NCI-H187 (cell line): ENCODE data around the gene COLQ.
"Not testable (repeated sequence)": the region's sequence is repeated elsewhere in the genome, so short reads cannot be mapped to it uniquely, and the experiment has no call there.

ENCODE experiments used
- DNase-seq, 2 experiments: peaks; one replicate each; lab custom pipeline; 2025; lab: John Stamatoyannopoulos, UW

Gene COLQ

DNA sequence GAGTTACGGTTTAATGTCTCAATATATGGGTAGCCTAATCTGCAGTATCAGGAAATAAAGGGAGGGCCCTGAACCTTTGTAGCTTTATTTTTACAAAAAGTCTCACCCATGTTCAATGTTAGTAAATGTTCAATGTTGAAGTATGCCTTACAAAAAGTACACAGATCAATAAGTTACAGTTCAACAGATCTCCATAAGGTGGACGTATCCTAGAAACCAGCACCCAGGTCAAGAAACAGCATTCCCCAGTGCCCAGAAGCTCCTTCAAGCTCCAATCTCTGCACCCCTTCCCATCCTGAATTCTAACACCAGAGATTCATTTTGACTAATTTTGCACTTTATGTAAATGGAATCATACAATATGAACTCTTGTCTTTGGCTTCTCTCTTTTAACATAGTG is 31.3 kb downstream of the COLQ start:
- no peak for DNase-seq

DNA sequence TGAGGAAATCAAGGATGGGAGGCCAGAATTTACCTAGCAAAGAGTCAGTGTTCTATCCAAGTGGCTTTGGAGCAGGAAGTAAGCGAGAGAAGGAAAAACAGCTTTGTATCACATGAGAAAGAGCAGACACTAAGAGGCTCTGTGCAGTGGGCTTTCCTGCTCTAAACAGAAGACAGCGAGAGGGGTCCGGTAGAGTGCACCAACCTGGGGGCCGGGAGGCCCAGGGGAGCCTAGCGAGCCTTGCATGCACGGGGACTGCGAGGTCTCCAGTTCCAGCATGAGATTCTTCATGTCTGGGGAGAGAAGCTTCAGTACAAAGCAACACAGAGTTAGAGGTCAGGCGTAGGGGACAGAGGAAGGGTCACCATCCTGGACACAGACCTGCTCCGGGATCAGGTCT is 33.5 kb downstream of the COLQ start:
- DNase-seq = no peak

DNA sequence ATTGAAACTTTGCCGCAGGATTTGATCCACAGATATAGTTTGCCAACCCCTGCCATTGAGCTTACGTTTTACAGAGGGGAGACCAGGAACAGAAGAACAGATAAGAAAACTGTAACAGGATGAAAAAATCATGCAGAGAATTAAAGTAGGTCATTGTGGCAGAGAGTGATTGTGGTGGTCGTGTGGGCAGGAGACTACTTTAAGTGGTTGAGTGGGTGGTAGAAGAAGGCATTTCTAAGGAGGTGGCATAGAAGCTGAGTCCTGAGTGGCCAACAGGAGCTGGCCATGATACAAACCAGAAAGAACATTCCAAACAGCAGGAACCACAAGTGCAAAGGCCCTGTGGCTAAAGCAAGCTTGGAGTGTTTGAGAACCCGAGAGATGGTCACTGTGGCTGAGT is 34.5 kb downstream of the COLQ start:
- DNase-seq = no peak

DNA sequence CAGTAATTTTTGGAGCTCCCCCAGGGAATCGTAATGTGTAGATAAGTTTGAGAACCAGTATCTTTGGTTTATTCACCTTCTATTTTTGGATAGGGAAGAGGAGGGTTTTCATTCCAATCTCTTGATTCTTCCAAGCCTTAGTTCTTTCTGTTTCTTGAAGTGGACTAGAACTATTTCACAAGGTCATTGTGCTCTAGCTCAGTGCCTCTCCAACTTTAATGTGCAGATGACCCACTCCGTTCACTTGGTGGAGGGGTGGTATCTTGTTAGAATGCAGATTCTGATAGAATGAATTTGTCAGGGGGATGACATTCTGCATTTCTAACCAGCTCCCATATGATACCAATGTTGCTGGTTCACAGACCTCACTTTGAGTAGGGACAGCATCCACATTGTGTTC is 35.5 kb downstream of the COLQ start:
- DNase-seq = no peak

DNA sequence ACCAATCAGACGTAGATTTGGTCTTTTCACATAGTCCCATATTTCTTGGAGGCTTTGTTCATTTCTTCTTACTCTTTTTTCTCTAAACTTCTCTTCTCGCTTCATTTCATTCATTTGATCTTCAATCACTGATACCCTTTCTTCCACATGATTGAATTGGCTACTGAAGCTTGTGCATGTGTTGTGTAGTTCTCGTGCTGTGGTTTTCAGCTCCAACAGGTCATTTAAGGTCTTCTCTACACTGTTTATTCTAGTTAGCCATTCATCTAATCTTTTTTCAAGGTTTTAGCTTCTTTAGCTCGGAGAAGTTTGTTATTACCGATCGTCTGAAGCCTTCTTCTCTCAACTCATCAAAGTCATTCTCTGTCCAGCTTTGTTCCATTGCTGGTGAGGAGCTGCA is 37.0 kb downstream of the COLQ start:
- DNase-seq = not testable (repeated sequence)

DNA sequence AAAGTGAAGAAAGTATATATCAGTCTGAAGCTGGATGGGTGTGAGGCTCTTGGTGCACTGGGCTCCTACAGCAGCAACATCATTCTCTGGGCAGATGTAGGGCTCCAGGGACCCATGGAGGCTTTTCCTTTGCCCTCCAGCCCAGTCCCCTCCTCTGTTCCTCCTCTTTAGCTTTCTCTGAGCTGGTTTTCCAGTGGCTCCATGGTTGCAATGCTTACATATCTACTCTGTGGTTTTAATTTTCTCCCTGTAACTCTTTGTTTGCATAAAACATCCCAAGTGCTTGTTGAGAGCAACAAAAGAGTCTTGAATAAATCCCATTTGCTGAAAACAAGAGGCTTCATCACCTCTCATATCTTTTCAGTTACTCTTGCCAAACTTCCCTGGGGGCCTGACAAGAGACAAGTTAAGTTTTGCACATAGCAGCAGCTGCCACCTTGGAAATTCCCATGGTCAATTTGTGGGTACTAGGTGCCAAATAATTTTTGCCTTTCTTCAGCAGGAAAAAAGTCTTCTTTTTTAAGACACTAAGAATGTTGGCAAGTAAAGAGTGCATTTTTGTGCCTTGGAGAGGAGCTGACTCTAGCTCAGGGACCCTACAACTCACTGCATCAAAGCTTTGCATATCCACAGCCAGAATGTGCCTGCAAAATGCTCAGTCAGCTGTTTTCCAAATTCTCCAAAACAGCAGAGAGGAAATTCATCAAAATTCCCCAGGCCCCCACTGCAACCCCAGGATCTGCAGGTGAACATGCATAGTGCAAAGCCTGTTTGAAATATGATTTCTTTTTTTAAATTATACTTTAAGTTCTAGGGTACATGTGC is 41.9 kb downstream of the COLQ start:
- DNase-seq = no peak

DNA sequence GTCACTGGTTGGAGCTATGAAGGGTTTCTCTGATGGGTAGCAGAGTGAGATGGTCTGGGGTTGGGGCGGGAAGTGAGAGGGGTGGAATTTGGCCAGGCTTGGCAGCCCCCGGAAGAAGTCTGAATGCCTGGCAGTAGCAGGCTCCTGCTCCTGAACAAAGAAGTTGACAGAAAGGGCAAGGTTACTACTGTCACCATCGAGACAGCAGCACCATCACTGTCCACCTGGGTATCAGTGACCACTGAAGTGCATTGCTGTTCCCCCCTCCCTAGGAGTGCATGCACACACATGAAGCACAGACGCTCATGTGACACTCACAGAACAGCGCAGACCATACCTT is 42.9 kb downstream of the COLQ start:
- no peak for DNase-seq

DNA sequence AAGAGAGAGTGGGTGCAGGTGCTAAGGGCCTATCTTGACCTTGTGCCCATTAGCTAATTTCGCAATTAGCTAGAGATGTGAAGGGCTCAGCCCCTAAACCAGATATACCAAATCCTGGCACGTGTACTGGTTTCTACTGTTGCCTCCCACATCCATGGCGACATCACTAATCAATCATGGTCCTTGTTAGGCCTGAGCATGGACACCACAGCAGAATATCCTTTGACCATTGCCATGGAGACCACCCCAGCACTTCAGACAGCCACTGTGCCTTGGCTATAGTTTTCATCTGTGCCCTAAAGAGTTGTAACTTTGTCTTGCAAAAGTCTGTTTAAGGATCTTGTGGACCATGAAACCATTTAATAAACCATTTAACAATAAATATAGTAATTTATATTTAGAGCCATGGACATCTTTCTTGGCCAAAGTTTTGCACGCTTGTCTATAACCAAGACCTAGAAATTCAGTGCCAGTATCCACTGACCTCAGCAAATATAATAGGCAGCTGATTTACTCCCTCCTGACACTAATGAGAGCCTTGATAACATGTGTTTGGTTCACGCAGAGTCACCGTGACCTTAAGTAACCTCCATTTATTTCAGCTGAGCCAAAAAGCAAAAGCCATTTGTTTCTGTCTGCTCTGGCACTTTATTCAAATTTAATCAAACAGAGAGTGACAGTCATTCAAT is 43.4 kb downstream of the COLQ start:
- no peak for DNase-seq

DNA sequence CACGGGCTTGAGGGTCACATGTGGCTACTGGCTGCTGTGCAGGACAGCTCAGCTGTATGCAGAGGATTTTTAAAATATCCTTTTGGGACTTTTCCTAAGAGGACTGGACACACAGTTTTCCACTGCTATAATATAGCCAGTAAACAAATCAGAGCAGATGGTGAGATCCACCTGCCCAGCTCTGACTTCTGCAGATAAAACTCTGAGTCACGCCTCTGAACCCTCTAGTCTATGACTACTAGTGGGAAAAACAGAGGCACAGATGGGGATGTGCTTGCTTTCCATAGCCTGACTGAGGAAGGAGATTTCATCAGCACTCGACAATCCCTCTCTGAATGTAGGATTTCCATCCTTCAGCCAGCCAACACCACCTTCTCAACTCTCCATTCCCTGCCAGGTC is 45.1 kb downstream of the COLQ start:
- DNase-seq = no peak

DNA sequence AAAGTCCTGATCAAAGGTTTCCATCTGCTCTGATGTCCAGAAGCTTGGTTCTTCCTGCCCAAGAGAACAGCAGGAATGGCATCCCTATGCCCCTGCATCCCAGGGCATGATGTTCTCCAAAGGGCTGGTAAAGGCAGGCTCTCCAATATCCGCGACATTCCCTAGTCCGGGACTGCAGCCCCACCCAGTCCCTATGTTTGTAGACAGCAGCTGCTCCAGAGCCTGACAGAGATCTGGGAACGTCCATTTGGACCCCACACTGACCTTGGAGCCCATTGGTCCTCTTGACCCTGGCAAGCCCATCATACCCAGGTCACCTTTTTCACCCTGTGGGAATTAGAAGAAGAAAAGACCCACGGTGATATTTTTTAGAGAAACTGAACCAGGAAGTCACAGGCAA is 46.3 kb downstream of the COLQ start:
- no peak for DNase-seq

DNA sequence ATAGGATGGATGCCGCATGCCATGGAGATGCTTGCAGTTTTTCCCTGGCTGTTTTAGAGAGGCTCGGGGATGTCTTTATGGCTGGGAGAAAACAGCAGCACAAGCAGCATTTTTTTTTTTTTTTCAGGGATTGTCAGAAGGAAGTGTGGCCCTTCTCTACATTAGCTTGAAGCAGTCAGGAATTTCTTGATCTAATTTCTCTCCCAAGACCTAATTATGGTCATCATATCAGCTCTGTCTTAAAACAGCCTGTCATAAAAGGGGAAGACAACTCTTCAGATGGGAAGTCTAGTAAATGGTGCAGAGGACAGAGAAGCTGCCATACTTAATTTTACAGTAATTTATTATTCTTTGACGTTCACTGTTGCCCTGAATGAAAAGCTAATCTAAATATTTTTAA is 49.6 kb downstream of the COLQ start:
- no peak for DNase-seq

DNA sequence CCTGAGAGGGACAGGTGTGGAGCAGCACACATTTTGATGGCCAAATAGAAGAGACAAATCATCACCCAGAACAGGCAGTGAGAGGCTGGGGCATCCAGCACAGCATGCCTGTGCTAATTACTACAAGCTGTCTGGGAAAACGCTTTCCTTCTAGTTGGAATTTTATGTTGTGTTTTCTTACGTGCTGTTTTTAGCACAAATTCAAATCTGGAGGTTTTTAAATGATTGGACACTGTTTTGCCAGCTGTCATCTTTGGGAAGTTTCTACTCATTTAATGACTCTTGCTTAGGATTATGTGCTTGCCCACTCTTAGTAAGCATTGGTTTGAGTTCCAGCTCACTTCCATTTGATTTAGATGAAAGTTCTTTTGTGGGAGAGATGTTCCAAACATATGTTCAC is 50.7 kb downstream of the COLQ start:
- no peak for DNase-seq

DNA sequence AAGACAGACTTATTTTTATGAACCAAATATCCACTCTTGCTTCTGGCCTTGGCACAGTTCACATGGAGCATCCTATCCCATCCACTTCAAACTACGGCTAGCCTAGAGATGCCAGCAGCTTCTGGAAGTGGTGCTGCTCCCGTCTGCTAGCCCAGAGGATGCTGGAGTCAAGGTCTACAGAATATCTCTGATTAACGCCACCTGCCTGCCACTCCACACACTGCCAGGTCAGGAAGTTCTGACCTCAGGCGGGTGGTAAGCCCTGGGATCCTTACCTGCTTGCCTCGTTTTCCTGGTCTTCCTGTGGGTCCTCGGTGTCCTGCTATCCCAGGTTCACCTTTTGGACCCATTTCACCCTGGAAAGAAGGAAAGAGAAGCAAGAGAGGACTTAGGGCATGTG is 51.2 kb downstream of the COLQ start:
- DNase-seq = no peak

DNA sequence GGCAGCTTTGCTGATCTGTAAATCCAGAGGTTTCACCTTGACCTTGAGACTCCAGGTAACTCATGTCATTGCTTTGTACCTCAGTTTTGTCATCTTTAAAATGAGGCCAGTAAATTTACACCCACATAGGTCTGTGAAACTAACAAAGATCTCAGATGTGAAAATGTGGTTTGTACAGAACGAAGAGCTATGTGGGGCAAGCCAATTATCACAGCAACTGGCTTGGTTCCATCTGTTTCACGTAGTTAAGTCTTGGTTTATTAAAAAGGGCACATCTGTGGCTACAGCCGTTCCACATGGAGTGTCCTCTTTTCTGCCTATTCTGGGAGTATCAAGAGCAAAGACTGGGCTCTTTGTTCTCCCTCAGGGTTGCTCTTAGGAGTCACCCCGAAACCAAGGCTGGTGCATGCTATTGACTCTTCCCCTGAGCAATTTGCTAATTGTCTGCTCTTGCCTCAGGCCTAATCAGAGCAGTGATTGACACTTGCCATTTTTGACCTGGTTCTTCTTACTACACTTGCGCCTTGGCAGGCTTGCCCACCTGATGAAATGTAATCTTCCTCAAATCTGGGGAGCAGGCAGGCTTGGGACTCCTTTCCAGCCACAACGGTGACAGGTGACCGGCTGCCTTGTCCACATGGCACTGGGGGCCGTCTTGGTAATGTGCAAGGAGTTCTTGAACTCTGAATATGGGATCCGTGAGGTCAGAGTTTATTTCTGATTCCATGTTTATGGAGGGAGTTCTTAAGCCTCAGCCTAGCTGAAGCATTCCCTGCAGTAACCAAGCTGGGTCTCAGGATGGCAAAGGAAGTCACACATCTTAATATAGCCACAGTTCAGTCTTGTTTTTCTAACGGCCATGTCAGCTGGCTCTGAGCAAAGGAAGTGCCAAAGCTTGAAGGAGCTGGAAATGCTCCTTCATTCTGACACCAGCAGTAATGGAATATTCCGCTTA is 54.0 kb downstream of the COLQ start:
- DNase-seq = no peak

DNA sequence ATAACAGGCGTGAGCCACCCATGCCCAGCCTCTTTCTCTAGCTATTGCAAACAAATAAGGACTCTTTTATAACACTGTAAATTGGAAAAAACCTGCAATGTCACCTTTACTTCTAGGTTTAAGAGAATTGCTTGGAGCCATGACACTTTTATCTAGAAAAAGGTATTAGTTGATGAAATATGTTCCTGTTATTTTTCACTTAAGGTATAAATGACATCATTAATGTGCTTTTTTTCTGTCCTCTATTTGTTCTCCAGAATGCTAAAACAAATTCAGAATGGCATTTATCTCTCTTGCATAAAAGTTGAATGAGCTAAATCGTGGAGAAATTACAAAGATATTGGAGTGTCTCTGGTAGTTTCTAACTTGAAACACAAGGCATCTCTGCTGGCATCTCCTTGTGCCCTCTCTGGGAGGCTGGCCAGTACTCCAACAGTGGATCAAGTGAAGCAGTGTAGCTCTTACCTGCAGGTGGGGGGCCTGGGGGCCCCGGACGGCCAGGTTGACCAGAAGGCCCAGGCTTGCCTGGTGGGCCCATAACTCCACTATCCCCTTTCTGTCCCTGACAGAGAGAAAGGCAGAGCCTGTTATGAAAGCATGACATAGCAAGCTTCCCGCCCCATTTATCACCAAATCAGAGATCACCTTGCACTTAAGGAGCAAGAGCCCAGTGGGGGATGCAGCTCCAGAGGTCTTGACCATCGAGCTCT is 55.5 kb downstream of the COLQ start:
- no peak for DNase-seq

DNA sequence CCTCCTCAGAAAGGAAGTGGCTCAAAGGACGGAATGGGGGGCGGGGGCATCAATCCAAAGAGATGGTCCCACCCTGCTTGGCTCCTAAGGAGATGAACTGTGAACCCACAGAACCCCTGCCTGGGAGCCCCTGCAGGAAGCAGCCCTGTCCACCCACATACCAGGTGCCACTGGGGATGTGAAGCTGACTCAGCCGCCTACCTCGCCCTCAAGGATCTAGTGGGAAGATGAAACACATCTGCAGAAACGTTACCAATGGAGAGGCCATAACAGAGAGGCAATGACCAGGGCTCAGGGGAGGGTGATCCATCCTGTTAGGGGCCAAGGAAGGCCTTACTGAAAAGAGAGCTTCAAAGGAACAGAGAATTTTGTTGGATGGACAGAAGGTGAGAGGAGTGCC is 59.1 kb downstream of the COLQ start:
- no peak for DNase-seq

DNA sequence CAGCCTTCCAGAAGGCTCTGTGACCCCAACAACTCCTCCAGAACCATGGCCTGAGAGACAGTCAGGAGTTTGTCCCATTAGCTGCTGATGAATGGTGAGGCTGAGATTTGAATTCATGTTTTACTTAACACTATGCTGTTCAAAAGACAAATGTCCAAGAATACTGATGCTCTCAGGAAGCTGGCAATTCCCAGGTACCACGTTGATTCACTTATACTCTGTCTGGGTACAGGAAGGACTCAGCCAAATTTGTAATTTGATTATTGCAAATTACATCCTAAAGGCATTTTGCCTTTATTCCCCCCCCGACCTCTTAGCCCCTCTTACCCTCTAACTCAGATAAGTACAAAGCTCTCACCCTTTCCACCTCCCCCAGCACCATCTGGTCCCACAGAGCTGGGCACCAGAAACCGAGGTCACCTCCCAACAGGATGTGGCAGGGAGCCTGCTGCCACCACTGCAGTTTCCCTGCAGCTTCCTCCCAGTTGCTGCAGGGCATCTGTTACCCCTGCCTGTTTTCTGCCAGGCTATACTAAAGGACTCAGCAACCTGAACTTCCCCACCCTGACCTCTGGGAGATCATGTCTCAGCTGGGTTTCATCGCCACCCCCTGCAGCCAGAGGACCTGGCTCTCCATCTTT is 60.5 kb downstream of the COLQ start:
- no peak for DNase-seq

DNA sequence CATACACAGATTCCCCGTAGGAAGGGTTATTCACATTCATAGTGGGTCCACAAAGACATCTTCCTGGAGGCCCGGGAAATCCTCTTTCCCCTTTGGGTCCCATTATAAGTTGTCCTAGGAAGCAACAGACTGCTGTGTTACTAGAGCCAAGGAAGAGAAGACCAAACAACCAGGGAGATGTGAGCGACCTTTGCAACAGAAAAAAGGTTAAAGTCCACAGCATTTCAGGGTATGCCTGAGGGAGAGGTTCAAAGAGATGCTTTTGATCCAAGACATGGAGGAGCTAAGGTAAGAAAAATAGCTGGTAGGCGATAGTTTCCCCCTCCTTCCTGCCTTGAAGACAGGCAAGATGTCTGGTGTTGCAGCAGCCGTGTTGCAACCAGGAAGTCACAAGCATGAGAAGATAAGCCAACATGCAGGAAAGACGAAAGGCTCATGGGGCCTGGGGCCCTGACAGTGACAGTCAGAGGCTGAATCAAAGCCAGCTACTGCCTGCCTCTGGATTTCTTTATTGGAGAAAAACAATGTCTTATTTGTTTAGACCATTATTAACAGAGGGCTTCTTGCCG is 63.2 kb downstream of the COLQ start:
- DNase-seq = no peak

DNA sequence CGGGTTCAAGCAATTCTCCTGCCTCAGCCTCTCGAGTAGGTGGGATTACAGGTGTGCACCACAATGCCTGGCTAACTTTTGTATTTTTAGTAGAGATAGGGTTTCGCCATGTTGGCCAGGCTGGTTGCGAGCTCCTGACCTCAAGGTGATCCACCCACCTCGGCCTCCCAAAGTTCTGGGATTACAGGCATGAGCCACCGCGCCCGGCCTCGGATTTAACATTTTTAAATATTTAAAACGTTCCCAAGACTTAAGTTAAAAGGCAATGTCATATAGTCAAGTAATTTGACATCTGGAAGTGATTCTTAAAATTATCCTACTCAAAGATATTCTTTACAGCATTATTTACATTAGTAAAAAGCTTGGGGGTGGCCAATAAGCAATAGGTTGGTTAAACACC is 64.6 kb downstream of the COLQ start:
- not testable (repeated sequence) for DNase-seq

DNA sequence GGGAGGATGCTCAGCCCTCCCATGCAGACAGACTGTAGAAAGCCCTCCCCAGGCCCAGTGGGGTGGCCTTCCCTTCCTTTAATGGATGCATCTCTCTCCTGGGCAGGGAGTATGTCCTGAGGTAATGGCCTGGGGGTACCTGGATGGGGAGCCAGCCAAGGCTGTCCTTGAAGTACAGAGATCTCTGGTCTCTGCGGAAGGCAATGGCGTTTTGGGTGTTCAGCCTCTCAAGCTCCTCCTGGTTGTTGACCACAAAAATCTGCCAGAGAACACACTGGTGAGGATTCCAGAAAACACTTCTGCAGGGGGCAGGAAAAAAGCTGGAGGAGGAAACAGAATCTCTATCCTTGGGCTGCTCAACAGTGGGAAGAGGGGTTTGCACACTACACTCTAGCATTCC is 65.2 kb downstream of the COLQ start:
- no peak for DNase-seq

DNA sequence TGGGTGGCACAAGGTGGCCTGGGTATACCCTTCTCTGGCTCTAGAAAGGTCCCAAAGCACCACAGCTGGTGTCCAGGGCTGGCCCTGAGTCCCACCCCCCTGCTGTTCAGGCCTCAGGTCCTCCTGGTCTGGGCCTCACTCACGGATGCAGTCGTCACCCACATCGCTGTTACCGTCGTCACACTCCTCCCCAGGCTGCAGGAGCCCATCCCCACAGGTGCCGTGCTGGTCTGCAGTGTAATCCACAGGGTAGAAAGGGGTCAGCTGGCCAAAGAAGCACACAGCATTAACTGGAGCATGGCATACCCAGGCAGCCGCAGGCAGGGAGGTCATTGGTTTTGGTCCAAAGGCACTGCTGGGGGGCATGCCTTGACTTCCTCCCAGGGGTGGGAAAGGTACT is 65.8 kb downstream of the COLQ start:
- no peak for DNase-seq
